HT1080 (cell line): ENCODE results near the gene AGPAT1. TPM values are rescaled to one million over a fixed set of nuclear protein-coding genes. Genes with fewer than 3 reads are reported as not detected.

Experiments
- DNase-seq: peaks from one replicate; pipeline ENCODE4 v3.0.0-alpha.2; 2015; ENCODE audit warnings: low read depth
- small RNA-seq: library from RNA; depleted of rRNA; stranded (forward); fragments of <200 nt; gene quantifications from one replicate; pipeline ENCODE3, GENCODE V24; 2014
- total RNA-seq: library from RNA; depleted of rRNA; stranded (reverse); fragments of >200 nt; shearing (Covaris generic); gene quantifications from 2 replicates; pipeline ENCODE4 v1.2.3, GENCODE V29; 2014; rRNA removed

Gene AGPAT1
- total RNA-seq, 1 experiment from 2014 or later = 89.2 TPM

- no peak for DNase-seq
Observed at GRCh38 chr6:32126880-32127279, 49.0 kb downstream of the AGPAT1 start.

GRCh38 chr6:32123681-32124080 is 52.2 kb downstream of the AGPAT1 start:
- DNase-seq = no peak

GRCh38 chr6:32120573-32121059 is 55.3 kb downstream of the AGPAT1 start:
- no peak for DNase-seq

- peak; percentile 70 for DNase-seq
Observed at GRCh38 chr6:32118782-32119628, 56.9 kb downstream of the AGPAT1 start.

Small RNA genes lying within 50 kb of the gene (small RNA-seq; reads per million reads assigned to genes)
- gene AL662884.1 (not detected), gene MIR6833 (not detected)

Other genes with a start within 250 kb of the AGPAT1 start
- gene C2, start 248.4 kb downstream of the AGPAT1 start, total RNA-seq = 0.13 TPM in 1 of 2 replicates, not detected in the other
- not detected in 2 replicates for gene CFB, start 230.0 kb downstream of the AGPAT1 start, total RNA-seq
- 109 and 116 TPM in 2 replicates for gene NELFE, start 217.1 kb downstream of the AGPAT1 start, total RNA-seq
- gene SKIC2, start 216.9 kb downstream of the AGPAT1 start, total RNA-seq = 31.4 and 39.0 TPM in 2 replicates
- gene DXO, start 203.9 kb downstream of the AGPAT1 start, total RNA-seq = 25.4 and 30.1 TPM in 2 replicates
- gene C4A, start 194.0 kb downstream of the AGPAT1 start, total RNA-seq = 0.40 TPM in 1 of 2 replicates, not detected in the other
- 0.27 and 1.2 TPM in 2 replicates for gene C4B, start 161.3 kb downstream of the AGPAT1 start, total RNA-seq
- not detected in 2 replicates for gene CYP21A2, start 137.7 kb downstream of the AGPAT1 start, total RNA-seq
- gene TNXB, start 66.7 kb downstream of the AGPAT1 start, total RNA-seq = 0.10 and 0.37 TPM in 2 replicates
- gene ATF6B, start 47.8 kb downstream of the AGPAT1 start, total RNA-seq = 19.5 and 22.6 TPM in 2 replicates
- gene FKBPL, start 45.8 kb downstream of the AGPAT1 start, total RNA-seq = 10.4 and 10.5 TPM in 2 replicates
- 0.37 TPM in 1 of 2 replicates, not detected in the other for gene PRRT1, start 24.1 kb downstream of the AGPAT1 start, total RNA-seq
- gene PPT2, start 21.9 kb downstream of the AGPAT1 start, total RNA-seq = 20.4 and 90.2 TPM in 2 replicates
- 1.4 and 2.2 TPM in 2 replicates for gene EGFL8, start 11.5 kb downstream of the AGPAT1 start, total RNA-seq
- gene RNF5, start 2.3 kb upstream of the AGPAT1 start, total RNA-seq = 44.9 and 56.0 TPM in 2 replicates
- 1.3 TPM in 1 of 2 replicates, not detected in the other for gene AGER, start 8.2 kb upstream of the AGPAT1 start, total RNA-seq
- 28.9 and 31.4 TPM in 2 replicates for gene PBX2, start 14.1 kb upstream of the AGPAT1 start, total RNA-seq
- 59.9 and 80.6 TPM in 2 replicates for gene GPSM3, start 16.6 kb upstream of the AGPAT1 start, total RNA-seq
- gene NOTCH4, start 48.0 kb upstream of the AGPAT1 start, total RNA-seq = 1.1 and 2.7 TPM in 2 replicates
- gene TSBP1, start 195.8 kb upstream of the AGPAT1 start, total RNA-seq = not detected in 2 replicates
- not detected in 2 replicates for gene BTNL2, start 231.1 kb upstream of the AGPAT1 start, total RNA-seq